Stimulated activated CD4-positive, alpha-beta T cell treated with anti-CD3 and anti-CD28 coated beads, Interleukin-1b, Interleukin-23, amount 100 ng/mL, for 4 hours (primary cell): Measurements from ENCODE around the gene RPN1.

Experiments used
- DNase-seq, 2 donors: peaks; one replicate each; pipeline ENCODE4 v3.0.0-alpha.2; 2020; ENCODE audit warnings: low read depth in 2 of 2

RPN1 gene

GRCh38 chr3:128578346-128578745 is 72.3 kb downstream of the RPN1 start:
- DNase-seq = no peak

DNA sequence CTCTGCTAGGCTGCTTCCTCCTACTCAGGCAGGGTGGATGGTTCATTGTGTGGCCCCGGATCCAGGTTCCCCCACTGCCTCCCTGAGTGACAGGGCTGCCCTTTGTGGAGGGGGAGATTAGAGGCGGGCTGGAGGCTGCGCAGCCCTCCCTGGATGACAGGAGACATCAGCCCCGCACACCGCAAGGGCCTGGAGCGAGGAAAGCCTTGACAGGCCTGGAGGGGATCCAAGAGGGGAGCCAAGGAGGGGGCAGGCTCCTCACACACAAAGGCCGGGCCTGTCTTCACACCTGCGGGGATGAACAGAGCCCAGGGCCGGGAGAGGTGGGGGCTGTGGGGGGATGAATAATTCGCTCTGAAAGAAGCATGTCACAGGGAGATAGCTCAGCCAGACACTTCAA is 72.9 kb downstream of the RPN1 start:
- DNase-seq = no peak

DNA sequence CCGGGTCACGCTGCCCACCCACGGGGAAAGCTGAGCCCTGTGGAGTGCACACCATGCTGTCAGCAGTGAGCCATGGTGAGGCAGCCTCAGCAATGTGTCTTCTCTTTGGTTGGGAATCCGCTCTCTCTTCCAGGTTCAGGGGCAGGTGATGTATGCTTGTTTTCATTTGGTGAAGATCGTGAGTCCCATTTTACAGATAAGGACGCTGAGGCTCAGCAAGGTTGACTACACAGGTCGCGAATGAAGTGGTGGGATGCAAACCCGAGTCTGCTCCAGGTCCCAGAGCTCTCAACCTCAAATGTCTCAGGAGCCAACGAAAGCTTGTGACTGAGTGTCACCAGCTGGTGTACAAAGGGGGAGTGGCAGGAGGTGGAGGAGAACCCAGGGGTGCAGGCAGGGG is 74.3 kb downstream of the RPN1 start:
- DNase-seq = no peak

DNA sequence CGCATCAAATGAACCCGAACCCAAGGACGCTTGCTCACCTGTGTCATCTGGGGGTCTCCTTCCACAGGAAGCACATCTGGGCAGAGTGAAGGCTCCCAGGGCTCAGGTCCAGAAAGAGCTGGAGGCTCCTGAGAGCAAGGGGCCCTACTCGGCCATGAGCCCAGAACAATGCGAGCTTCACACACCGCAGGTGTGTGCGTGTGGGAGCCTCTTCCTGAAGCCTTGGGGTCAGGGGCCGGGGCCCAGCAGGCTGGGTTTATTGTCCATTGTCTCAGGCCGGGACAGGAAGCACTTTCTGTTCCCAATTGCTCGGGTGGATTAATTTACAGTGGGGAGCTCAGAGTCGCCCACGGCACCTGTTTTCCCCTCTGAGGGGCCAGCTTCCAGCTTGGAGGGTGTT is 74.8 kb downstream of the RPN1 start:
- no peak for DNase-seq

DNA sequence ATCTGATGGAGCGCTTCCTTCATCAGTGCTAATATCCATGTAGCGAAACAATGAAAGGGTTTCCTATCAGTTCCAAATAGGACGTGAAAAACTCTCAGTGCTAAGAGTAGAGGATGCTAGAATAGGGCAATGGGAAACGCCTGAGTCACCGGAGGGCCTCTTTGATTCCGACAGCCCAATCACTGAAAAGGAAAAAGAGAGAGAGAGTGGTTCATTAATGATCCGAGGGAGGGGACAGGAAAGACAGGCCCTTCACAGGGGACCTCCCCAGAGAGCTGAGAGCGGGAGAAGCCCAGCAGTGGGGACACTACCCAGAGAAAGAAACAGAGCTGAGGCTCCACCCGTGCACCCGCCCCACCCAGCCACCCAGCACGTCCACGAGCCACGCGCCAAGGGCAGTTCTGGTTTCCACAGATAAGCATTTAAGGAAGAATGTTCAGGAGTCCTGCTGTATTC is 76.9 kb downstream of the RPN1 start:
- no peak for DNase-seq

GRCh38 chr3:128573160-128573559 is 77.5 kb downstream of the RPN1 start:
- DNase-seq = no peak

- no peak for DNase-seq
Measured at GRCh38 chr3:128572644-128573105, 77.9 kb downstream of the RPN1 start.

GRCh38 chr3:128572013-128572412 is 78.6 kb downstream of the RPN1 start:
- DNase-seq = no peak
